NB4 (cell line): Measurements from ENCODE around the gene BMPR1A.

ENCODE experiments used
- CTCF ChIP-seq: IDR thresholded peaks from one replicate; pipeline ENCODE4 v1.5.1; 2012; ENCODE audit warnings: low read depth, low read length
- MAX ChIP-seq: IDR thresholded peaks from 2 replicates; pipeline ENCODE4 v1.6.1; 2011; ENCODE audit warnings: low read depth, low read length
- MYC ChIP-seq: IDR thresholded peaks from 2 replicates; pipeline ENCODE4 v1.6.1; 2011; ENCODE audit warnings: low read depth, low read length
- POLR2A ChIP-seq: IDR thresholded peaks from 2 replicates; pipeline ENCODE4 v1.6.1; 2011; ENCODE audit warnings: mild to moderate bottlenecking; ENCODE audit not compliant: insufficient read length; ENCODE audit errors: extremely low read depth

- TF ChIP-seq CTCF (no peak), POLR2A (no peak), MYC (no peak), MAX (no peak)
Observed at GRCh38 chr10:86952106-86952505, 195.7 kb downstream of the BMPR1A start.
